LNCaP clone FGC (cell line): ENCODE data around the gene AHCYL2.
"Not testable (repeated sequence)": the region's sequence is repeated elsewhere in the genome, so short reads cannot be mapped to it uniquely, and the experiment has no call there.

Source experiments
- DNase-seq: peaks from one replicate; pipeline ENCODE4 v3.0.0-alpha.2; 2011; ENCODE audit warnings: low read depth
- H3K4me3 ChIP-seq: 2 replicates; pipeline ENCODE4 v1.5.1; 2011; ENCODE audit warnings: mild to moderate bottlenecking, low read depth, low read length, control low read depth
- CTCF ChIP-seq: IDR thresholded peaks from 2 replicates; pipeline ENCODE4 v1.5.1; 2012; ENCODE audit warnings: mild to moderate bottlenecking; ENCODE audit not compliant: control insufficient read depth, insufficient read depth; ENCODE audit errors: extremely low read depth

AHCYL2 gene

DNA sequence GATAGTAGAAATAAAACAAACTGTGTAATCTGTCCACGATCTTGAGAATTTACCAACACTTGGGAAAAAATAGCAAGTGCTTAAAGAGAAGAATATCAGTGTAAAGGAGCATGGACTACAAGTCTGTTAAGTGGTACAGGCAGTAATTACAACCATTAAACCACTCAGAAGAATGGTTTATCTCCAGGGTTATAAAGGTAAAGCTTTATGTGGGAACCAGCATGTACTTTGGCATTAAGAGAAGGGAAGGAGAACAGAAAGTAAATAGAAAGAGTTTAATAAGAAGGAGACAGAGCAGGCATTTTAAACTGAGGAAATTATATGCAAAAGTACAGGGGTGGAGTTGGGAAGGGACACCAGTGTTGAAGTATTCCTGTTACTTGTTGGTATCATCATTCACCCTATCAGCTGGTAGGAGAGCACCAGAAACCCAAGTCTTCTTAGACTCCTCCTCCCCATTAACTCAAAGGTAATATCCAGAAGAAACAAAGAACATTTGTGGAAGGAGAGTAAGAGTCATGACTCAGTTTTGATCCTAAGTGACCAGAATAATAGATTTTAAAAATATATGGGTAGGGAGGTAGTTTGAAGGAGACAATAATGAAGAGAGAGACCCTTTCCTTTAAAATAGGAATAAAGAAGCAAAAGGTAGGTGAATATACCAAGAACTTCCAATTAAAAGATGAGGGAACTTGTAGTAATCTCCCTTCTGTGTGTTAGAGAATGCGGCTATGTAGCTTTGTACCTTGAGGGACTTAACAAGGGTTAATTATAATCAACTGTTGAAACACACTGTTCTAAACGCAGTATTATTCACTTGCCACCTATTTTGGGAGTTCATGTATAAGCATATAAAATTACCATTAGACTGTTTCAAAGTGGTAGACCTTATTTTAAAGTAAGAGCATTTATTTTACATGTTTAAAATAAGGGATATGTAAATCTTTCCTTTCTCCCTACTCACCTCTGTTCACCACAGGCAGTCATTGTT lies 117.3 kb downstream of the AHCYL2 start:
- H3K4me3 ChIP-seq, result no peak overlapping the region
- peak; percentile 25 for DNase-seq
- TF ChIP-seq CTCF, result no peak

DNA sequence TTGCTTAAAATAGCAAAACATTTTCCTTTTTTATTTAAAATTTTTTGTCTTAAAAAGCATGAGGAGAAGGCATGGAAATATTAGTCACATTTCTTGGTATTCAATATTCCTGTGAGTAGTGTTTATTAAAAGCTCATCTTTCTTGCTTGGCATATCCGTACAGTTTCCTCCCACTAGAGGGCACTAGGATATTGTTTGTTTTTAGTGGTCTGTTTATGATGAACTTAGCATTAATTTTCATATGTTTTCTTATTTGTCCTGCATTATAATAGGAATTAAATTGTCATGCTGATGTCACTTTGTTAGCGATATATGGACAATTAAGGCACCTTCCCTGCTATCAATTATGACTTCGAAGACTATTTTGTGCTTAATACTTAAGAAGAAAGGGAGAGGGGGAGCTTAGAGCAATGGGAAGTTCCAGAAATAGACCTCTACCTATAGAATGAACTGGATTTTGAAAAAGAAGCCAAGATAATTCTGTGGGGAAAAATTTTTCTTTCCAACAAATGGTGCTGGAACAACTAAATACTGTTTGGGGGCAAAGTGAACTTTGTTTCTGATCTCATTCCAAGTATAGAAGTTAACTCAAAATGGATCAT lies 118.4 kb downstream of the AHCYL2 start:
- no peak for DNase-seq
- peak; percentile 70 for TF ChIP-seq CTCF
- H3K4me3 ChIP-seq, result no peak overlapping the region

DNA sequence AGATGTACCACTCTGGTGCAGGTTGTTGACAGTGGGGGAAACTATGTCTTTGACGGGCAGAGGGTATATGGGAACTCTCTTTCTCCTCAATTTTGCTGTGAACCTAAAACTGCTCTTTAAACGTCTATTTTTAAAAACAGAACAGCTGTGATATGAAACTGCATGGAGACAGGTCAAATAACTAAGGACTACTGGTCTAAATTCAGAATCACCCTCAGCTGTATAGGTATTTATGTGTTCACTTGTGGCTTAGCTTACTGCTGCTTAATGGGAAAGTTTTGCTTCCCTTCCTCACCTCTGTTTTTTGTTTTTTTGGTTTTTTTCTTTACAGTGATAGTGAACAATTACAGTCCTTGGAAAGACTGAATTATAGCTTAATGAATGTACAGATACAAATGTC lies 122.5 kb downstream of the AHCYL2 start:
- no peak overlapping the region for H3K4me3 ChIP-seq
- TF ChIP-seq CTCF, result no peak

GRCh38 chr7:129348023-129348740 lies 123.4 kb downstream of the AHCYL2 start:
- TF ChIP-seq CTCF, result no peak
- DNase-seq, result peak; percentile 44
- no peak overlapping the region for H3K4me3 ChIP-seq

More for the DNA sequence above, 122.5 kb downstream of the AHCYL2 start:
- no peak for DNase-seq

DNA sequence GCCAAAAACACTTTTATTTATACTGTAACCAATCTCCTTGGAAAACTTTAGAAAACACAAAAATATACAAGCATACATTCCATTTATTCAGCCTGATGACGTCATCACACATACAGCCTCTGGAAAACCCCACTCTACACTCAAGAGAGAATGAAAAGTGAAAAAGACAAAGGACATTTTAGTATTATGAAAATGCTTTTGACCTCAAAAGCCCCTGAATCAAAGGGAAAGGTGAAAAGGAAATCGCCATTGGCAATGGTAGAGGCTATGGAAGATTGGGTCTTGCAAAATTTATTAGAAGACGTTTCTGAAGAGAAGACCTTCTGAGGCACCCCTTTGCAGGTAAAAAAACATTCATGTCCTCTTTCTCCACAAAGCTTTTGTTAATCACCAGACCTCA lies 126.5 kb downstream of the AHCYL2 start:
- no peak for TF ChIP-seq CTCF
- no peak overlapping the region for H3K4me3 ChIP-seq
- no peak for DNase-seq

DNA sequence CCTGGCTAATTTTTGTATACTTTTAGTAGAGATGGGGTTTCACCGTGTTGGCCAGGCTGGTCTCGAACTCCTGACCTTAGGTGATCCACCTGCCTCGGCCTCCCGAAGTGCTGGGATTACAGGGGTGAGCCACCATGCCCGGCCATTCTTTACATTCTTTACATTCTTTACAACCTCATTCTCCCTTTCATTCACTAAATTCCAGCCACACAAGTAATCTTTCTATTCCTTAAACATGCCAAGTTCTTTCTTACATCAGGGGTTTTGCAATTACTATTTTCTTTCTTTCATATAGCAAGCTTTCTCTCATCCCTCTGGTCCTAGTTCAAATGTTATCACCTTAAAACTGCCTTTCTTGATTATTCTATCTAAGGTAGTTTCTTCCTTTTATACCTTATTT lies 128.3 kb downstream of the AHCYL2 start:
- DNase-seq, result not testable (repeated sequence)

DNA sequence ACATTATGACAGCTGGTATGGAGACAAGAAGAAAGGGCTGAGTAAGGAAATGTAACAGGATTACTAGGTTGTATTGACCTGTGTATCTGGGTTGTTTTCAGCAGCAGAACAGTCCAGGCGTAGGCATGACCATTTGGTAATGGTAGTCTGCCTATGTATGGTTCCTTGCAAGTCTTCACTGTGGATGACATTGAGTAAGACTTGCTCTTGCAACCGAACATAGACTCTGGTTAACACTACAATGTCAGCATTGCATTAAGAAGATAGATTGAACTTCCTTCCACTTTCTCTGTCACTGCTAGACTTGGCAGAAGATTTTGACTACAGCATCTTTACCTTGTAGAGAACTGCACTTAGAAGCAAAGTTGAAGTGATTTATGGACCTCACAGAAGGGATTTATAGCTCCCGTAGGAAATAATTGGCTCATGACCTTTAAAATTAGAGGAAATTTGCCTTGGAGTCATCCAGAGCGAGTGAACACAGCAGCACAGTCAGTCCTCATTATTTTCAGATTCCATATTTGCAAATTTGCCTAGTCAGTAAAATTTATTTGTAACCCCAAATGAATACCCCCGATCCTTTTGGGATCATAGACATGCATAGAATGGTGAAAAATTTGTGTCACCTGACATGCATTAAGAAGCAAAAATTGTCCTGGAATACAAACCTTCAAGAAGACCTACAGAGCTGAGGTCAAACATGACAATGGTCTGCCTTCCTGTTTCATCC lies 129.8 kb downstream of the AHCYL2 start:
- no peak overlapping the region for H3K4me3 ChIP-seq
- DNase-seq, result no peak
- TF ChIP-seq CTCF, result no peak

More for the DNA sequence above, 128.3 kb downstream of the AHCYL2 start:
- H3K4me3 ChIP-seq, result not testable (repeated sequence)
